Hepatocyte (in vitro differentiated cells): ENCODE results near the gene LMLN. TPM values are rescaled to one million over a fixed set of nuclear protein-coding genes. Genes with fewer than 3 reads are reported as not detected.

Experiments
- DNase-seq: peaks from one replicate; pipeline ENCODE4 v3.0.0-alpha.2; 2016; ENCODE audit warnings: low spot score
- H2AFZ ChIP-seq: fragments of 200-600 bp; sonication (generic); 2 replicates; pipeline ENCODE4 v1.6.0; 2016; ENCODE audit warnings: antibody characterized with exemption, mild to moderate bottlenecking
- H3K27ac ChIP-seq: fragments of 200-600 bp; sonication (generic); 2 replicates; pipeline ENCODE4 v1.5.1; 2016; ENCODE audit warnings: mild to moderate bottlenecking
- H3K27me3 ChIP-seq: fragments of 200-600 bp; sonication (generic); 2 replicates; pipeline ENCODE4 v1.6.1; 2016
- H3K36me3 ChIP-seq: fragments of 200-600 bp; sonication (generic); replicated peaks from 2 replicates; pipeline ENCODE4 v1.5.1; 2016; ENCODE audit warnings: low read depth; ENCODE audit not compliant: insufficient read depth
- H3K4me1 ChIP-seq: fragments of 200-600 bp; sonication (generic); 2 replicates; pipeline ENCODE4 v1.5.1; 2016; ENCODE audit warnings: mild to moderate bottlenecking, moderate library complexity; ENCODE audit not compliant: insufficient read depth
- H3K4me2 ChIP-seq: fragments of 200-600 bp; sonication (generic); 2 replicates; pipeline ENCODE4 v1.6.0; 2016
- H3K4me3 ChIP-seq: fragments of 200-600 bp; sonication (generic); 2 replicates; pipeline ENCODE4 v1.5.1; 2016; ENCODE audit warnings: mild to moderate bottlenecking
- H3K79me2 ChIP-seq: fragments of 200-600 bp; sonication (generic); 2 replicates; pipeline ENCODE4 v1.6.0; 2017; ENCODE audit warnings: mild to moderate bottlenecking
- H3K9me2 ChIP-seq: fragments of 200-600 bp; sonication (generic); replicated peaks from 2 replicates; pipeline ENCODE4 v1.6.0; 2017; ENCODE audit warnings: mild to moderate bottlenecking; ENCODE audit not compliant: insufficient read depth
- H3K9me3 ChIP-seq: fragments of 200-600 bp; sonication (generic); 2 replicates; pipeline ENCODE4 v1.5.1; 2016; ENCODE audit warnings: low read depth, mild to moderate bottlenecking
- H4K20me1 ChIP-seq: fragments of 200-600 bp; sonication (generic); 2 replicates; pipeline ENCODE4 v1.6.0; 2016; ENCODE audit warnings: mild to moderate bottlenecking; ENCODE audit not compliant: insufficient read depth, poor library complexity, severe bottlenecking
- EZH2 ChIP-seq: fragments of 200-600 bp; sonication (generic); IDR thresholded peaks from 2 replicates; pipeline ENCODE4 v1.6.1; 2016; ENCODE audit warnings: antibody characterized with exemption, mild to moderate bottlenecking, borderline replicate concordance
- EZH2phosphoT487 ChIP-seq: fragments of 200-600 bp; sonication (generic); IDR thresholded peaks from one replicate; pipeline ENCODE4 v1.6.1; 2018; ENCODE audit warnings: antibody characterized with exemption, mild to moderate bottlenecking, low read depth, moderate library complexity; ENCODE audit not compliant: unreplicated experiment, severe bottlenecking
- WGBS: methylation state at CpG from one replicate; pipeline ENCODE4 v1.1.6; 2016; ENCODE audit warnings: low lambda C conversion rate; ENCODE audit errors: missing lambda C conversion rate; 5-methylcytosine and 5-hydroxymethylcytosine counted together
- polyA plus RNA-seq: library from polyadenylated mRNA; unstranded; fragments of >200 nt; fragmentation: Nextera tagmentation; extraction: Ambion mirVana; gene quantifications from 2 replicates; pipeline ENCODE4 v1.2.1, GENCODE V29; 2016
- total RNA-seq: library from RNA; depleted of rRNA; stranded (reverse); fragments of >200 nt; gene quantifications from 2 replicates; pipeline ENCODE4 v1.2.3, GENCODE V29; 2014
- TF ChIP-seq, protein P1 (sequence below): fragments of 200-600 bp; sonication (generic); IDR thresholded peaks from 2 replicates; pipeline ENCODE4 v1.5.1; 2016; ENCODE audit warnings: antibody characterized with exemption, mild to moderate bottlenecking; ENCODE audit not compliant: poor library complexity

Gene LMLN
- total and polyA plus RNA-seq, 2 experiments from 2014 or later, result 1.4 to 2.6 TPM

DNA sequence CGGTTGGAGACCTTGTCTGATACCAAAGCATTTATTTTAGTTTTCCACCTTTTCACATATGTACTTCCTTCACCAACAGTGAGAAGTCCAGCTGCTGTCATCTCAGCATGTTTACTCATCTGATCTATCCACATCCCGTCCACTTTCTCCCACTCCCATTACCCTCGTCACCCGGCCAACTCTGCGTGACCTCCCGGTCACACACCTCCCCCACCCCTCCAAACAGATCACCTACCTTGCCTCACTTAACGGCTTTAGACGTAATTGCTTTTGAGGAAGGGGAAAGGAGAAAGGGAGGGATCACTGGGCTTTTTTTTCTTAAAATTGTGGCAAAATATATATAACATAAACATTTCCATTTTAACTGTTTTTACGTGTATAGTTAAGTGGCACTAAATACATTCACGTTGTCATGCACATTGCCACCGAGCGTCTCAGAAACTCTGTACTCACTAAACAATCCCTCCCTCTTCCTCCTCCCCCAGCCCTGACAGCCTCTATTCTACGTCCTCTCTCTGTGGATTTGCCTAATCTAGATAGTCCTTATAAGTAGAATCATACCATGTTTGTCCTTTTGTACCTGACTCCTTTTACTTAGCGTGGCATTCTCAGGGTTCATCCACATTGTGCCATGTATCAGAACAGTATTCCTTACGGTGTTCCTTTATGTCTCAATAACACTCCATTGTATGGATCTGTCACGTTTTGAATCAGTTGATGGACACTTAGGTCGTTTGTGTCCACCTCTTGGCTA lies 67.2 kb downstream of the LMLN start:
- Histone ChIP-seq H3K36me3 (no peaks in the 10 kb centered on the region), H3K27ac (no peak overlapping the region), H3K79me2 (no peaks in the 10 kb centered on the region), H3K9me2 (no peaks in the 10 kb centered on the region), H3K9me3 (no peaks in the 10 kb centered on the region), H3K27me3 (no peaks in the 10 kb centered on the region), H3K4me2 (no peak overlapping the region), H4K20me1 (no peaks in the 10 kb centered on the region), H3K4me3 (no peak overlapping the region), H2AFZ (no peak overlapping the region), H3K4me1 (no peaks in the 10 kb centered on the region)
- no peak for DNase-seq
- 69% methylated on average over 17 of the region's 17 CpGs for WGBS
- TF ChIP-seq EZH2, result no peak
- TF ChIP-seq, protein P1, sequence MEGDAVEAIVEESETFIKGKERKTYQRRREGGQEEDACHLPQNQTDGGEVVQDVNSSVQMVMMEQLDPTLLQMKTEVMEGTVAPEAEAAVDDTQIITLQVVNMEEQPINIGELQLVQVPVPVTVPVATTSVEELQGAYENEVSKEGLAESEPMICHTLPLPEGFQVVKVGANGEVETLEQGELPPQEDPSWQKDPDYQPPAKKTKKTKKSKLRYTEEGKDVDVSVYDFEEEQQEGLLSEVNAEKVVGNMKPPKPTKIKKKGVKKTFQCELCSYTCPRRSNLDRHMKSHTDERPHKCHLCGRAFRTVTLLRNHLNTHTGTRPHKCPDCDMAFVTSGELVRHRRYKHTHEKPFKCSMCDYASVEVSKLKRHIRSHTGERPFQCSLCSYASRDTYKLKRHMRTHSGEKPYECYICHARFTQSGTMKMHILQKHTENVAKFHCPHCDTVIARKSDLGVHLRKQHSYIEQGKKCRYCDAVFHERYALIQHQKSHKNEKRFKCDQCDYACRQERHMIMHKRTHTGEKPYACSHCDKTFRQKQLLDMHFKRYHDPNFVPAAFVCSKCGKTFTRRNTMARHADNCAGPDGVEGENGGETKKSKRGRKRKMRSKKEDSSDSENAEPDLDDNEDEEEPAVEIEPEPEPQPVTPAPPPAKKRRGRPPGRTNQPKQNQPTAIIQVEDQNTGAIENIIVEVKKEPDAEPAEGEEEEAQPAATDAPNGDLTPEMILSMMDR, result no peak
- no peak for TF ChIP-seq EZH2phosphoT487

DNA sequence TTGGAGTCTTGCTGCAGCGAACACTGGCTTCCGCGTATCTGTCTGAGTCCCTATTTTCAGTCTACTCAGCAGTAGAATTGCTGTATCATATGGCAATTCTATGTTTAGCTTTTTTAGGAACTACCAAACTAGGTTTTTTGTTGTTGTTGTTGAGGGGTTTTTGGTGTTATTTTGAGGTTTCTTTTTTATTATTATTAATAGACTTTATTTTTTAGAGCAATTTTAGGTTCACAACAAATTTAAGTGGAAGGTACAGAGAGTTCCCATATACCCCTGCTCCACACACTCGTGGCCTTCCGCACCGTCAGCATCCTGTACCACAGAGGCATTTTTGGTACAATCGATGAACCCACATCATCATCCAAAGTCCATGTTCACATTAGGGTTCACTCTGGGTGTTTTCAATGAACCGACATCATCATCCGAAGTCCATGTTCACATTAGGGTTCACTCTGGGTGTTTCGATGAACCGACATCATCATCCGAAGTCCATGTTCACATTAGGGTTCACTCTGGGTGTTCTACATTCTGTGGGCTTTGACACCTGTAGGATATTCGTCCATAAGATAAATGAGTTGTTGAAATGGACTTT lies 67.9 kb downstream of the LMLN start:
- no peaks in the 10 kb centered on the region for H3K9me2 ChIP-seq
- H3K4me2 ChIP-seq, result no peak overlapping the region
- no peaks in the 10 kb centered on the region for H4K20me1 ChIP-seq
- no peaks in the 10 kb centered on the region for H3K27me3 ChIP-seq
- H3K4me3 ChIP-seq, result no peak overlapping the region
- no peak for DNase-seq
- H3K9me3 ChIP-seq, result no peaks in the 10 kb centered on the region
- H3K27ac ChIP-seq, result no peak overlapping the region
- H2AFZ ChIP-seq, result no peak overlapping the region
- WGBS, result 98% methylated on average over 13 of the region's 13 CpGs
- H3K79me2 ChIP-seq, result no peaks in the 10 kb centered on the region
- TF ChIP-seq EZH2phosphoT487 (no peak), EZH2 (no peak)
- TF ChIP-seq, protein P1, result no peak
- H3K36me3 ChIP-seq, result no peaks in the 10 kb centered on the region
- no peaks in the 10 kb centered on the region for H3K4me1 ChIP-seq

DNA sequence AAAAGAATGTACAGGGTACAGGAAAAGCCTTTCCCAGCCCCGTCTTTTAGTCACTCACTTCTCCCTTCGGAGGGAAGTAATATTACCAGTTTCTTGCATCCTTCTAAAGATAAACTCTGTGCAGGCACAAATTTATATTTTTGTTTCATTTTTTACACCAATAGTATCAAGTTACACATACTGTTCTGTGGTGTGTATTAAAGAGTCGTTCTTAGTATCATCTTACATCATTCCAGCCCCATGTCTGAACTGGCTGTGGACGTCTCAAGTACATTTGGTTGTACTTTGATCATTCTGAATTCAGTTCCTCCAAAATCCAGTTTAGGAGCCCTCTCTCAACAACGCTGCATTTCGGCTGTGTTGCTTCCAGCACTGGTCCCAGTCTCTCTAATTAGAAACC lies 68.7 kb downstream of the LMLN start:
- peak overlapping the region; percentile 9 for H2AFZ ChIP-seq
- H3K27ac ChIP-seq, result no peak overlapping the region
- no peak overlapping the region for H3K4me3 ChIP-seq
- no peaks in the 10 kb centered on the region for H3K36me3 ChIP-seq
- no peak for DNase-seq
- H3K79me2 ChIP-seq, result no peaks in the 10 kb centered on the region
- WGBS, result 57% methylated on average over 6 of the region's 6 CpGs
- TF ChIP-seq, protein P1, result no peak
- TF ChIP-seq EZH2phosphoT487 (no peak), EZH2 (no peak)
- no peaks in the 10 kb centered on the region for H3K4me1 ChIP-seq
- H3K9me3 ChIP-seq, result no peaks in the 10 kb centered on the region
- H4K20me1 ChIP-seq, result no peaks in the 10 kb centered on the region
- H3K4me2 ChIP-seq, result peak overlapping the region; percentile 12
- no peaks in the 10 kb centered on the region for H3K27me3 ChIP-seq
- H3K9me2 ChIP-seq, result no peaks in the 10 kb centered on the region
